CD4-positive, alpha-beta T cell treated with Interleukin-17A for 4 hours (primary cell): Measurements from ENCODE around the gene PAEP.
"Not testable (repeated sequence)": the region's sequence is repeated elsewhere in the genome, so short reads cannot be mapped to it uniquely, and the experiment has no call there.

Experiments used
- DNase-seq: peaks from one replicate; pipeline ENCODE4 v3.0.0-alpha.2; 2020; ENCODE audit warnings: mixed read lengths

Gene PAEP

DNA sequence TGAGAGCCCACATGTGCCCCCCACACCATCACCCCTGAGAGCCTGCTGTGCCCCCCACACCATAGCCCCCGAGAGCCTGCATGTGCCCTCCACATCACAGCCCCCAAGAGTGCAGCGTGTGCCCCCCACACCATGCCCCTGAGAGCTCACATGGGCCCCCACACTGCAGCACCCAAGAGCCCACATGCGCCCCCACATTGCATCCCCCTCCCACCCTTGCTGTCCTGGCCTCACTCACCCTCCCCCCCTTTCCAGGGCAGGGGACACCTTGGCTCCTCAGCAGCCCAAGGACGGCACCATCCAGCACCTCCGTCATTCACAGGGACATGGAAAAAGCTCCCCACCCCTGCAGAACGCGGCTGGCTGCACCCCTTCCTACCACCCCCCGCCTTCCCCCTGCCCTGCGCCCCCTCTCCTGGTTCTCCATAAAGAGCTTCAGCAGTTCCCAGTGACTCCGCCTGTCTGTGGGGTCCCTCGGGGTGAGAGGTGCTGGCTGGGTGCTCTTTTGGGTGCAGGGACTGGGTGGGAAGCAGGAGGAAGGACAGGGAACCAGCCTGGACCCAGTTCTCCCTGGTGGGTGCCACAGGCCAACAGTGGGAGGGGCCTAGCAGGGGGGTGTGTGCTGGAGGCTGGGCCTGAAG lies 35.3 kb upstream of the PAEP start:
- DNase-seq = no peak

GRCh38 chr9:135526730-135527571 lies 34.6 kb upstream of the PAEP start:
- DNase-seq = no peak

DNA sequence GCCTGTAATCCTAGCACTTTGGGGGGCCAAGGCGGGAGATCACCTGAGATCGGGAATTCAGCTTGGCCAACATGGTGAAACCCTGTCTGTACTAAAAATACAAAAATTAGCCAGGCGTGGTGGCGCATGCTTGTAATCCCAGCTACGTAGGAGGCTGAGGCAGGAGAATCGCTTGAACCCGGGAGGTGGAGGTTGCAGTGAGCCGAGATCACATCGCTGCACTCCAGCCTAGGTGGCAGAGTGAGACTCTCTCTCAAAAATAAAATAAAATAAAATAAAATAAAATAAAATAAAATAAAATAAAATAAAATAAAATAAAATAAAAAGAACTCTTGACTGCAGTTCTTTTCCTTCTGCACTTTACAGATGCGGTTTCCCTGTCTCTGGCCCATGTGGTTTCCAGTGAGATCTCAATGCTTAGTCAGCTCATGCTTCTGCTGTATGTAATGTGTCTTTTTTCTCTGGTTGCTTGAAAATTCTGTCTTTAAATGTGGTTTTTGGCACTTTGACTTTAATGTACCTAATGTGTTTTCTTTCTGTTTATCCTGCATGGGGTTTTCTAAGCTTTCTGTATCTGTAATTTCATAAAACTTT lies 32.6 kb upstream of the PAEP start:
- DNase-seq = not testable (repeated sequence)

GRCh38 chr9:135530146-135530545 lies 31.4 kb upstream of the PAEP start:
- DNase-seq = no peak

GRCh38 chr9:135531096-135531495 lies 30.5 kb upstream of the PAEP start:
- DNase-seq = no peak

DNA sequence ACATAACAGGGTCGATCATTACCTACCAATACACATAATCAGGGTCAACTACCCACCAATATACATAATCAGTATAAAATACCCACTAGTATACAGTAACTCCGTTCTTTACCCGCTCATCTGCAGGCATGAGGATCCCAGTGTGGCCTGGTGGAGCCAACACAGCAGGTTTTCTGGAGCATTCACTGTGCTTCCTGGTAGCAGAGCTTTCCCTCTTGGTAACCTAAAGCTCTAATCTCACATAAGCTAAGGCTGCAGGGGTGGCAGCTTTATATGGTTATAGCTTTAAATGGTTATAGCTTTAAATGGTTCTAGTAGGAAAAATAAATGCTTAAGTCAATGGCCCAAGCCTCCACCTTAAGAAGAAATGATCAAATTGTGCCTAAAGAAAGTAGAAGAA lies 28.4 kb upstream of the PAEP start:
- DNase-seq = no peak

- no peak for DNase-seq
Measured at GRCh38 chr9:135533674-135534073, 27.9 kb upstream of the PAEP start.

DNA sequence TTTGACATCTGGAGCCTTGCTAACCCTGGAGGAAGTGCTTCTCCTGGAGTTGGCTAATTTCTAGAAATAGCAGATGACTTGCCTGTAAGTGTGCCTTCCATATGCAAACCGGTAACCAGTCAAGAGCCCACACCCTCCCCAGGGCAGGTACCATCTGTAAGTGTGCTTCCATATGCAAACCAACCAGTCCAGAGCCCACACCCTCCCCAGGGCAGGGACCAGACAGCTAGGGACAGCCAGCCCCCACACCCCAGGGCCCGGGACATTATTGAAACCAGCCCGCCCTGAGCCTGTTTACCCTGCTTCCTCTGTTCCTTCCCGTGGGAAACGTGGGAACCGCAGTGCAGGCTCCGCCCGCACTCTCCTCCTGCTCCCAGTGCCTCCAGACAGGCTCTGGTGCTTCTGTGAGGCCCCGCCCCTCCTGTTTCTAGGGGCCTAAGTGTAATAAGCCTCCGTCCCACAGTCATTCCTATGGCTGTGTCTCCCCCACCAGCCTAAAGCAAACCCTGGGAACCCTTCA lies 27.3 kb upstream of the PAEP start:
- not testable (repeated sequence) for DNase-seq

- DNase-seq = not testable (repeated sequence)
Measured at GRCh38 chr9:135534826-135535225, 26.7 kb upstream of the PAEP start.

- not testable (repeated sequence) for DNase-seq
Measured at GRCh38 chr9:135535631-135536030, 25.9 kb upstream of the PAEP start.

GRCh38 chr9:135536216-135536615 lies 25.3 kb upstream of the PAEP start:
- no peak for DNase-seq

DNA sequence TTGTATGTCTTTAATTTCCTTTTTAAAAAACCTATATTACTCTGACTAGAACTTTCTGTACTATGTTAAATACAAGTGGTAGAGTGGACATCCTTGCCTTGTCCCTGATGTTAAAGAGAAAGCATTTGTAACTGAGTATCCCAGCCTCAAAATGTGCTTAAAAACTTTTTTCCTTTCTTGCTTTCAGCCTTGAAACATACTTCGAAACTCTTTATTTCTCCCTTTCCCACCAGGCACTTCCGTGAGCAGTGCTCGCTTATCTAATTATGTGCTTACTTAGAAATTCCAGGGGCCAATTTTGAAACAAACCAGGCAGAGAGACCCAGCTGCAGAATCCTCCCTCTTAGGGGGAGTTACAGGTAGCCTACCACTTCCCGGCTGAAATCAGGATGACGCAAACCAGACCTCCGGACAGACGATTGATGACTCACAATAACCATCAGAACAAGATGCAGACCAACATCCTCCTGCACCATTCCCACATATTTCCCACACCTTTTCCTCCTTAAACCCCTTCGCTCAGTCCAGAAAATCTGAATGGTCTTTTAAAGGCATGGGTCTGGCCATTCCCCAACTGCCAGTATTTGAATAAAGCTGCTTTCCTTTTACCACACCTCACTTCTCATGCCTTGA lies 18.2 kb upstream of the PAEP start:
- DNase-seq = not testable (repeated sequence)

- no peak for DNase-seq
Measured at GRCh38 chr9:135544981-135545635, 16.4 kb upstream of the PAEP start.

- not testable (repeated sequence) for DNase-seq
Measured at GRCh38 chr9:135545646-135546176, 15.8 kb upstream of the PAEP start, which contains the start of gene OBP2A. OBP2A (plus strand) TSS chr9:135546126; CDS start chr9:135546181, 55 bp downstream.

DNA sequence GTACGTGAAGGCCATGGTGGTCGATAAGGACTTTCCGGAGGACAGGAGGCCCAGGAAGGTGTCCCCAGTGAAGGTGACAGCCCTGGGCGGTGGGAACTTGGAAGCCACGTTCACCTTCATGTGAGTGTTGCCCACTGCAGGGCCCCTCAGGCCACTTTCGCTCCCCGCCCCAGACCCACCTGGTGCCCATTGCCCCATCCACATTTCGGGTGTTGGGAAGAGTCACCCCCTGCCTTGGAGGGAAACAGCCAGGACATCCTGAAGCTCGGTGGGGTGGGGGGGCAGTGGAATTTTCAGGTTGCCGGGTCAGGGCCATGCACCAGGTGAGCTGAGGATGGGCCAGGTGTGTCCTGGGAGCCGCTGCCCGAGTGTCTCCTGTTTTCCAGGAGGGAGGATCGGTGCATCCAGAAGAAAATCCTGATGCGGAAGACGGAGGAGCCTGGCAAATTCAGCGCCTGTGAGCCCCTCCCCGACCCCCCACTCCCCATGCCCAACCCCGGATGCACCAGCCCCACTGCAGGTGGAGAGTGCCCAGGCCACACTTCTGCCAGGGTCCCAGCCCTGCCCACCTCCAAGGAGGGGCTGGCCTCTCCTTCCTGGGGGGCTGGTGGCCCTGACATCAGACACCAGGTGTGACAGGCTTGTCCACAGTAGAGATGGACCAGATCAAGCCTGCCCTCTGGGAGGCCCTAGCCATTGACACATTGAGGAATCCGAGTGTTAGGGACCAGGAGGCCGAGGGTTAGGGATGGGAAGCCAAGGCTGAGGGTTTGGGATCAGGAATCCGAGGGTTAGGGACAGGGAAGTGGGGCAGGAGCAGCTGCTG lies 14.6 kb upstream of the PAEP start:
- not testable (repeated sequence) for DNase-seq

DNA sequence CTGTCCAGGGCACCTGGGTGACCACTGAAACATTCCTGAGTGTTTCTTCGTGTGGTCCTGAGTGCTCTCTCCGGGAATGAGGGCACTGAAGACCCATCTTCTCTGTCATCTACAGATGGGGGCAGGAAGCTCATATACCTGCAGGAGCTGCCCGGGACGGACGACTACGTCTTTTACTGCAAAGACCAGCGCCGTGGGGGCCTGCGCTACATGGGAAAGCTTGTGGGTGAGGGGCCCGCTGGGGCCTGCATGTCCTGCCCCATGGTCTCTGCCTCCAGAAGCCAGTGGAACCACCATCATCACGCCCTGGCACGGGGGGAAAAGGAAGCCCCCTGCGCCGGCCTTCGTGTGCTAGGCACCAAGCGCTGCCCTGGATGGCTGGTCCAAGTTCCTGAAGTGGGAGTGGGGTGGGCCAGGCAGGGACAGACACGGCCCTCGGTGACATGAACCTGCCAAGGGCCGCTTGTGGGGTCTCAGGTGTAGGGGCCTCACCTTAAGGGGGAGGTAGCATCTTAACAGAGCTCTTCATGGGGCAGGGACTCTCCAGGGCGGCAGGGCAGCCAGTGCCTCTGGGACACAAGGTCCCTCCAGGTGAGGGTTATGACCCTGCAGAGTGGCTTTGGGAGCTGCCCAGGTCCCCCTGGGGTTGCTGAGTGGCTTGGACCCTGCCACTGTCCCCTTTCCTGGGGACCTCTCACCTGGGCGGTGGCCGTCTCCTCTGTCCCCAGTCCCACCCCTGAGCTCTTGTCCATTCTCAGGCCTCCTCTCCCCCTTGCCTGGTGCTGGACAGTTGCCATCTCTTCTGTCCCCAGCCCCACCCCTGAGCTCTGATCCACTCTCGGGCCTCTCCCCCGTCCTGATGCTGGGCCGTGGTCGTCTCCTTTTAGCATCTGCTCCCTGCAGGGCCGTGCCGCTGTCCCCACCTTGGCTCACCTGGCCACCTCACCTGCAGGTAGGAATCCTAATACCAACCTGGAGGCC lies 13.5 kb upstream of the PAEP start:
- DNase-seq = no peak

DNA sequence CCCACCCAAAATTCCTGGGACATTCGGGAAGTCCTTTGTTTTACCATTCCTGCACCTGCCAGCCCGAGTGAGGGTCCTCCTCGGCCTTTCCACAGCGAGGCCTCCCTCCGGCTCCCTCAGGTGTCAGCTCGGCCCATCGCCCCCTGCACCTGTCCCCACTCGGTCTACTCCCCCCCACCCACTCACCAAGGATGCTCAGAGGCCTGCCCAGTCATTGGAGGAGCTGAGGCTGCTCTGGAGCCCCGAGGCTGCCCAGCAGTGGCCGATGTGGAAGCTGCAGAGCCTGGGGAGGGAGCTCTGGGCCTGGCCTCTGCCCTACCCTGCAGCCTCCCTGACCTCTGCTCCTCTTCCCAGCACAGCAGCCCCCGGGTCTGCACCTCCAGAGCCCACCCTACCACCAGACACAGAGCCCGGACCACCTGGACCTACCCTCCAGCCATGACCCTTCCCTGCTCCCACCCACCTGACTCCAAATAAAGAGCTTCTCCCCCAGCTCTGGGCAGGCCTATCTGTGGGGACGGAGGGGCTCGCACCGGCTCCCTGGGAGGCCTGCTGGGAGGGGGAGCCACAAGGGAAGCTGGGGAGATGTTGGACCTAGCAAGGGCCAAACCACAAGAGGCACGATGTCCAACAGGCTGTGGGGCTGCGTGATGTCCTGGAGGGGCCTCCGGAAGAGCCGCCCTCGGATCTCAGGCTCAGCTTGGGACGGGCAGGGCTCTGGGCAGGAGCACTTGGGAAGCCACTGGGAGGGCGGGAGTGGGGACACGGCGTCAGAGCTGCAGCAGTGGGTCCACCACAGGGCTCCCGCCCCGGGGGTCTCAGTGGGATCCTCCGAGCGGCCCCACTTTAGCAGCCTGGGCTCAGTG lies 11.8 kb upstream of the PAEP start:
- DNase-seq = not testable (repeated sequence)

DNA sequence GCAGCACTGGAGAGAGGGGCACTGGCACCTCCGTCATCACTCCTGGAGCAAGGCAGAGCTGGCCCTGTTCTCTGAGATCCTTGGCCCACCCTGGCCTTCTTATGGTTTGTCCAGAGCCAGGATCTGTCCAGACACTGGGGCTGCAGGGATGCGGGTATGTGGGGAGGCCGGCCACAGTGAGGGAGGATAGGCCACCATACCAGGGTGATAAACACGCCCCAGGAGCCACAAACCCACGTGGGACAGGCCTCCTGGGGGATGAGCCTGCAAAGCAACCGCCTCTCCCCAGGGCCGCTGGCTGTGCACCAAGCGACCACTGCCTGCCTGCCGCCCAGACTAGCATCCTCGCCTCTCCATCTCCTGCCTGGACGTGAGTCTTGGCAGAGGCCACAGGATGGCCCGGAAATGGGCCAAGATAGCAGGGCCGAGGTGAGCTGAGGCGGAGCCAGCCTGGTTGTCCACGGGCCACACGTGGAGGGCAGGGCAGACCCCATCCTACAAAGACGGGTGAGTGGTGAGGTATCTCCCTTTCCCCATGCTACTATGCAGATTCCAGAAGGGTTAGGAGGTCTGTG lies 11.1 kb upstream of the PAEP start:
- DNase-seq = no peak

- no peak for DNase-seq
Measured at GRCh38 chr9:135551031-135551430, 10.5 kb upstream of the PAEP start.
